ENCODE data around the gene BIN2. TPM values are rescaled to one million over a fixed set of nuclear protein-coding genes. Genes with fewer than 3 reads are reported as not detected.

The BIN2 gene
- total RNA-seq, 1 experiment from 2014 or later, result not detected

DNA sequence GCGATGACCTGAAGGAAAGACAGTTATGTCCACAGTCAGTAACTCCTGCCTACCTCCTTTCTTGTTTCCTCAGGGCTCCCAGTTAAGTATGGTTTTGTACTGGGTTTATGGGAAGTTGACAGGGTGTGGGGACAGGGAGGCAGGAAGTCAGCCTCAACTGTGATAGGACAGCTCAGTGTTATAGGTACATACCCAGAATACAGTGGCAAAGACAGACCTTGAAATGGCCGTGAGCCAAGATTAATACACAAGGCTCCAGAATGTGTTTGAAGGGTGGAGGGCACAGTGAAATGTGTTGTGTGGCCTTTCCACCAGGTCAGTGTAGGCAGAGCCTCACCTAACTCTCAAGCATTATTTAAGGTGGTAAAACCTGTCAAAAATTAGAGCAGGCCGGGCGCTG is 4.6 kb upstream of the BIN2 start:
- no peak overlapping the region for H2AFZ ChIP-seq
- H3K4me3 ChIP-seq, result no peak overlapping the region
- intact Hi-C loops (cut with micrococcal nuclease; ENCODE audit: unreplicated experiment), result loop anchor here (5.0 kb wide), 1 partner anchor 56 kb away; the partner anchor contains the start of gene SMAGP
- no peaks in the 10 kb centered on the region for H3K36me3 ChIP-seq (ENCODE audit: low read depth)
- ChIA-PET CTCF (no interaction called here), POLR2A (ENCODE audit: unreplicated experiment) (no interaction called here)
- BruUV-seq (replicated peaks), result no TSS peak
- H3F3A ChIP-seq (ENCODE audit: insufficient read depth, low read depth), result peaks cover 42% of the 10 kb centered on the region
- H3K9me3 ChIP-seq (ENCODE audit: insufficient read depth, low read depth), result no peaks in the 10 kb centered on the region
- H4K20me1 ChIP-seq (ENCODE audit: insufficient read depth), result no peaks in the 10 kb centered on the region
- no peaks in the 10 kb centered on the region for H3K27me3 ChIP-seq (ENCODE audit: insufficient read depth, low read depth)
- no peak overlapping the region for H3K27ac ChIP-seq
- H3K4me1 ChIP-seq (replicated peaks; ENCODE audit: insufficient read depth), result peaks cover 44% of the 10 kb centered on the region
- H3K4me2 ChIP-seq, result no peak overlapping the region
- no peak for DNase-seq
- TF ChIP-seq, protein P1, sequence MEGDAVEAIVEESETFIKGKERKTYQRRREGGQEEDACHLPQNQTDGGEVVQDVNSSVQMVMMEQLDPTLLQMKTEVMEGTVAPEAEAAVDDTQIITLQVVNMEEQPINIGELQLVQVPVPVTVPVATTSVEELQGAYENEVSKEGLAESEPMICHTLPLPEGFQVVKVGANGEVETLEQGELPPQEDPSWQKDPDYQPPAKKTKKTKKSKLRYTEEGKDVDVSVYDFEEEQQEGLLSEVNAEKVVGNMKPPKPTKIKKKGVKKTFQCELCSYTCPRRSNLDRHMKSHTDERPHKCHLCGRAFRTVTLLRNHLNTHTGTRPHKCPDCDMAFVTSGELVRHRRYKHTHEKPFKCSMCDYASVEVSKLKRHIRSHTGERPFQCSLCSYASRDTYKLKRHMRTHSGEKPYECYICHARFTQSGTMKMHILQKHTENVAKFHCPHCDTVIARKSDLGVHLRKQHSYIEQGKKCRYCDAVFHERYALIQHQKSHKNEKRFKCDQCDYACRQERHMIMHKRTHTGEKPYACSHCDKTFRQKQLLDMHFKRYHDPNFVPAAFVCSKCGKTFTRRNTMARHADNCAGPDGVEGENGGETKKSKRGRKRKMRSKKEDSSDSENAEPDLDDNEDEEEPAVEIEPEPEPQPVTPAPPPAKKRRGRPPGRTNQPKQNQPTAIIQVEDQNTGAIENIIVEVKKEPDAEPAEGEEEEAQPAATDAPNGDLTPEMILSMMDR (conservative IDR thresholded peaks at IDR 0.05), result no peak
- TF ChIP-seq EZH2 (IDR thresholded peaks at IDR 0.05; ENCODE audit: low read depth), result no peak
- no peaks in the 10 kb centered on the region for H3K79me2 ChIP-seq (ENCODE audit: low read depth)
- no peaks in the 10 kb centered on the region for H3K9me2 ChIP-seq (ENCODE audit: insufficient read depth)

DNA sequence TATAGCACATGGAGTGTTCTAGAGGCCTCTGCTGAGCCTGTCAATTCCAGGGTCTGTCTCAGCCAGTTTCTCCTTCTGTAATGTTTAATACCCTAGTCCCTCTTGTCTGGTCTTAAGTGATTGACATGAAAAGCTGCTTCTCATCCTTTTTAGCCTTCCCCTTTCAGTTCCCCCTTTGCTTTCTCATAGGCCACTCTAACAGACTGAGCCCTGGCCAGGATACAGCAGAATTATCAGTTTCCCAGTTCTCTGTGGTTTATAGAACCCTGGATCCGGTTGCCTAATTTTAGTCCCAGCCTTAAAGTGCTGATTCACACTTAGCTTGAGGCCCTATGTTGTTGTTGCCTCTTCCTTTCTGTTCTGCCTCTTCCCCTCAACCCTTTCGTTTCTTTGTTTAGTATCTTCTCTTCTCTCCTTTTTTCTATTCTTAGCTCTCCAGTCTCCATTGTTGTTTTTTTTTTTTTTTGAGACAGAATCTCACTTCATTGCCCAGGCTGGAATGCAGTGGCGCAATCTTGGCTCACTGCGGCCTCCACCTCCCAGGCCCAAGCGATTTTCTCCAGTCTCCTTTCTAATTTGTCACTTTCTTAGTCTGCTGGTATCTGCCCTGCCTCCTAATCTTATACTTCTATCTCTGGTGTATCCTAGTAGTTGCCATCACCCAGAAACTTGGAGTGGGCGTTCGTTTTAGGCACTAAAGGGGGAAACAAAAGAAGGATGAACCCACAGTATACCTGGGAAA is 2.9 kb upstream of the BIN2 start:
- H3K9me3 ChIP-seq (ENCODE audit: insufficient read depth, low read depth), result no peaks in the 10 kb centered on the region
- no TSS peak for BruUV-seq (replicated peaks)
- H3K4me1 ChIP-seq (replicated peaks; ENCODE audit: insufficient read depth), result peaks cover 54% of the 10 kb centered on the region
- no peaks in the 10 kb centered on the region for H3K9me2 ChIP-seq (ENCODE audit: insufficient read depth)
- peak overlapping the region; percentile 71; the same call in 1 of the 2 replicates for H2AFZ ChIP-seq
- H3F3A ChIP-seq (ENCODE audit: insufficient read depth, low read depth), result peaks cover 47% of the 10 kb centered on the region
- POLR2A ChIA-PET (ENCODE audit: unreplicated experiment), result interaction anchor here (0.6 to 0.7 kb wide), 4 partner anchors 8 to 1611 kb away, joined by 3 to 10 read pairs (median 4); no protein-coding TSS in a partner anchor
- intact Hi-C loops (cut with micrococcal nuclease; ENCODE audit: unreplicated experiment), result loop anchor here (5.0 kb wide), 1 partner anchor 55 kb away; the partner anchor contains the start of gene SMAGP
- no peaks in the 10 kb centered on the region for H3K36me3 ChIP-seq (ENCODE audit: low read depth)
- peak overlapping the region; percentile 51 for H3K4me2 ChIP-seq
- CTCF ChIA-PET, result interaction anchor here (0.6 to 0.7 kb wide), 2 partner anchors 13 to 56 kb away, joined by 4 to 11 read pairs; no protein-coding TSS in a partner anchor
- H3K4me3 ChIP-seq, result no peak overlapping the region
- no peak for TF ChIP-seq EZH2 (IDR thresholded peaks at IDR 0.05; ENCODE audit: low read depth)
- TF ChIP-seq, protein P1 (conservative IDR thresholded peaks at IDR 0.05), result no peak
- no peaks in the 10 kb centered on the region for H4K20me1 ChIP-seq (ENCODE audit: insufficient read depth)
- no peaks in the 10 kb centered on the region for H3K27me3 ChIP-seq (ENCODE audit: insufficient read depth, low read depth)
- H3K27ac ChIP-seq, result peak overlapping the region; percentile 72
- H3K79me2 ChIP-seq (ENCODE audit: low read depth), result no peaks in the 10 kb centered on the region
- peak; percentile 53 for DNase-seq

DNA sequence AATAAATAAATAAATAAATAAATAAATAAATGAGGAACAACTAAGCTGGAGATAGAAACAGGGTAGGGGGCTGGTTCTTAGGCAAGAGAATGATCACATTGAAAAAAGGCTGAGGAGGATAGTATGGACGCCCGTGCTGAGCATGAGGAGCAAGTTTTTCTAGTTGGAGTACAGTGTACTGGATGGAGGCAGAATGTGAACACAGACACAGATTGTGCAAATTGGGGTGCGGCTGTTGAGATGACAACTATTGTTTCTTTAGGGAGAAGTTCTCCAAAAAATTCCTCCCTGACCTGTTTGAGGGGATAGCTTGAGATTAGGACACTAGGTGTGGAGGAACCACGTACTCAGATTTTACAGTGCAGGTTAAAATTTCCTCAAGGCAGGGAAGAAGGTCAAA is 979 bp upstream of the BIN2 start:
- H3K9me2 ChIP-seq (ENCODE audit: insufficient read depth), result no peaks in the 10 kb centered on the region
- intact Hi-C loops (cut with micrococcal nuclease; ENCODE audit: unreplicated experiment), result loop anchor here (5.0 kb wide), 1 partner anchor 53 kb away; the partner anchor contains the start of gene SMAGP
- POLR2A ChIA-PET (ENCODE audit: unreplicated experiment), result interaction anchor here (0.6 kb wide), 1 partner anchor 338 kb away, joined by 4 read pairs; no protein-coding TSS in a partner anchor
- peak in 1 of 2 experiments; percentile 80 for DNase-seq
- H3K36me3 ChIP-seq (ENCODE audit: low read depth), result no peaks in the 10 kb centered on the region
- H4K20me1 ChIP-seq (ENCODE audit: insufficient read depth), result no peaks in the 10 kb centered on the region
- H2AFZ ChIP-seq, result no peak overlapping the region
- peak overlapping the region; percentile 25 for H3K4me2 ChIP-seq
- H3K27me3 ChIP-seq (ENCODE audit: insufficient read depth, low read depth), result no peaks in the 10 kb centered on the region
- no peaks in the 10 kb centered on the region for H3K9me3 ChIP-seq (ENCODE audit: insufficient read depth, low read depth)
- H3K4me3 ChIP-seq, result no peak overlapping the region
- peaks cover 73% of the 10 kb centered on the region for H3K4me1 ChIP-seq (replicated peaks; ENCODE audit: insufficient read depth)
- no TSS peak for BruUV-seq (replicated peaks)
- no peak for TF ChIP-seq EZH2 (IDR thresholded peaks at IDR 0.05; ENCODE audit: low read depth)
- TF ChIP-seq, protein P1 (conservative IDR thresholded peaks at IDR 0.05), result no peak
- peaks cover 57% of the 10 kb centered on the region for H3F3A ChIP-seq (ENCODE audit: insufficient read depth, low read depth)
- CTCF ChIA-PET, result no interaction called here
- peak overlapping the region; percentile 44 for H3K27ac ChIP-seq
- no peaks in the 10 kb centered on the region for H3K79me2 ChIP-seq (ENCODE audit: low read depth)

Data from PC-9 (cell line).